ENCODE results near the gene DPP9. TPM values are rescaled to one million over a fixed set of nuclear protein-coding genes. Genes with fewer than 3 reads are reported as not detected.

DPP9 gene
- total and polyA plus RNA-seq, 2 of the 13 experiments (the other 11 are each of a cell fraction or from before 2014, with no cell fraction given): 8.4 to 25.8 TPM

DNA sequence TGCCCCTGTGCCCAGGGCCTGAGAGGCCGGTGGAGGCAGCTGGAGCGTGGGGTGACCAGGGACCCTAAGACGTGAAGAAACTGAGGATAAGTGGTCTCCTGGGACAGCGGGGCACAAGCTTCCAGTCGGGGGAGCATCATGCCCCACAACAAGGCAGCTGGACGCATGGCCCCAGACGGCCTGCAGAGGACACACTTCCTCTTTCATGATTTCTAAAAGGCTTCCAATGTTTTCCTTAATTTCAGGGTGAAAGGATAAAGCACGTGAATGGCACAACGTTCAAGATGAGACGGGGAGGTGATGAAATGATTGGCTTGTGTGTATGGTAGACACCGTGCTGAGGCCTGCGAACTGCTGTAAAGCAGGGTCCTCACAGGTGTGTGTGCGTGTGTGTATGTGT lies 33.3 kb downstream of the DPP9 start:
- CTCF ChIA-PET (ENCODE audit: low intra/inter-chr PET ratio, low total read pairs): no interaction called here
- peak; percentile 13; the same call in 1 of the 3 replicates for ATAC-seq

DNA sequence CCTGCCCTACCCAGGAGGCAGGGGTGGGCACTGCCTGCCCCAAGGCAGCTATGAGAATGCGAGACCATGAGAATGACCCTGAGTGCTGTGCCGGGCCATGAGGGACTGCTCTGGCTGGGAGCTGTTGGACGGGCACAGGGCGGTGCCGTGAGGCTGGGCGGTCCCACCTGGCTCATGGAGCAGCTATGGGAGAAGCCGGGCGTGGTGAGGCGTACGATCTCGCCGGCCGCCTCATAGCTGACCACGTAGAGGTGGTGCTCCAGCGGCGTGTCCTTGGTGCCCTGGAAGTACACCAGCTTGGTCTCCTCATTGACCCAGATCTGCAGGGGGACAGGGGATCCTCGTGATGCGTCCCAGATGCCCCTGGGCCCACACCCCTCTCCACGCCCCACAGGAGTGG lies 34.2 kb downstream of the DPP9 start:
- DNase-seq (ENCODE audit: low spot score) (no peak), ATAC-seq (no peak), FAIRE-seq (no peak)
- no peak overlapping the region for H3K4me3 ChIP-seq (replicated peaks in 1 of 3; ENCODE audit: insufficient read depth in 1 of 3, low read depth in 2 of 3, low read length in 3 of 3)
- peaks cover 15% of the 10 kb centered on the region for H3K4me1 ChIP-seq (ENCODE audit: insufficient read depth, low read length)
- peaks cover 22 to 52% of the 10 kb centered on the region in 2 experiments for H3K36me3 ChIP-seq (replicated peaks in 1 of 2; ENCODE audit: control insufficient read depth in 1 of 2, insufficient read depth in 2 of 2, low read length in 2 of 2)
- ChIA-PET CTCF (ENCODE audit: low intra/inter-chr PET ratio, low total read pairs) (no interaction called here), POLR2A (no interaction called here)
- intact Hi-C loops (cut with micrococcal nuclease; ENCODE audit: unreplicated experiment) (no loop called here), in situ Hi-C loops (cut with HindIII; ENCODE audit: extremely low pct_ligation_motif_present, low pct_unique_long_range_greater_than_20kb) (no loop called here)
- H2AFZ ChIP-seq (ENCODE audit: low read length): no peak overlapping the region
- H3K27ac ChIP-seq (ENCODE audit: extremely low read length, insufficient read depth, low read length): no peak overlapping the region
- no peaks in the 10 kb centered on the region for H3K79me2 ChIP-seq (ENCODE audit: insufficient read depth, low read length)
- no peaks in the 10 kb centered on the region for H4K20me1 ChIP-seq (ENCODE audit: insufficient read depth, low read length)
- BruUV-seq (replicated peaks): no TSS peak
- no peaks in the 10 kb centered on the region; a peak in 1 of 5 replicates for H3K27me3 ChIP-seq (ENCODE audit: control insufficient read depth in 1 of 2, insufficient read depth in 2 of 2, low read length in 2 of 2)
- H3K9me3 ChIP-seq (ENCODE audit: low read length): no peaks in the 10 kb centered on the region
- WGBS (ENCODE audit: low lambda C conversion rate): 95% methylated on average over 13 of the region's 19 CpGs
- H3K9ac ChIP-seq (ENCODE audit: insufficient read depth, low read depth, low read length): no peak overlapping the region
- no peak overlapping the region for H3K4me2 ChIP-seq (ENCODE audit: low read depth, low read length)
- TF ChIP-seq ZNF335 (CRISPR knock-in tag; IDR thresholded peaks at IDR 0.05) (no peak), ZMAT3 (CRISPR knock-in tag; conservative IDR thresholded peaks at IDR 0.05) (no peak)
- TF ChIP-seq, protein P1, sequence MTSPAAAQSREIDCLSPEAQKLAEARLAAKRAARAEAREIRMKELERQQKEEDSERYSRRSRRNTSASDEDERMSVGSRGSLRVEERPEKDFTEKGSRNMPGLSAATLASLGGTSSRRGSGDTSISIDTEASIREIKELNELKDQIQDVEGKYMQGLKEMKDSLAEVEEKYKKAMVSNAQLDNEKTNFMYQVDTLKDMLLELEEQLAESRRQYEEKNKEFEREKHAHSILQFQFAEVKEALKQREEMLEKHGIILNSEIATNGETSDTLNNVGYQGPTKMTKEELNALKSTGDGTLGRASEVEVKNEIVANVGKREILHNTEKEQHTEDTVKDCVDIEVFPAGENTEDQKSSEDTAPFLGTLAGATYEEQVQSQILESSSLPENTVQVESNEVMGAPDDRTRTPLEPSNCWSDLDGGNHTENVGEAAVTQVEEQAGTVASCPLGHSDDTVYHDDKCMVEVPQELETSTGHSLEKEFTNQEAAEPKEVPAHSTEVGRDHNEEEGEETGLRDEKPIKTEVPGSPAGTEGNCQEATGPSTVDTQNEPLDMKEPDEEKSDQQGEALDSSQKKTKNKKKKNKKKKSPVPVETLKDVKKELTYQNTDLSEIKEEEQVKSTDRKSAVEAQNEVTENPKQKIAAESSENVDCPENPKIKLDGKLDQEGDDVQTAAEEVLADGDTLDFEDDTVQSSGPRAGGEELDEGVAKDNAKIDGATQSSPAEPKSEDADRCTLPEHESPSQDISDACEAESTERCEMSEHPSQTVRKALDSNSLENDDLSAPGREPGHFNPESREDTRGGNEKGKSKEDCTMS (CRISPR knock-in tag; conservative IDR thresholded peaks at IDR 0.05): no peak

More for the DNA sequence above, 33.3 kb downstream of the DPP9 start:
- Histone ChIP-seq H3K4me2 (ENCODE audit: low read depth, low read length) (no peak overlapping the region), H3K9me3 (ENCODE audit: low read length) (no peaks in the 10 kb centered on the region), H3K4me1 (ENCODE audit: insufficient read depth, low read length) (peaks cover 15% of the 10 kb centered on the region), H3K9ac (ENCODE audit: insufficient read depth, low read depth, low read length) (no peak overlapping the region), H3K27me3 (ENCODE audit: control insufficient read depth in 1 of 2, insufficient read depth in 2 of 2, low read length in 2 of 2) (no peaks in the 10 kb centered on the region; a peak in 1 of 5 replicates), H2AFZ (ENCODE audit: low read length) (no peak overlapping the region), H3K36me3 (replicated peaks in 1 of 2; ENCODE audit: control insufficient read depth in 1 of 2, insufficient read depth in 2 of 2, low read length in 2 of 2) (peaks cover 27 to 57% of the 10 kb centered on the region in 2 experiments), H3K79me2 (ENCODE audit: insufficient read depth, low read length) (no peaks in the 10 kb centered on the region), H4K20me1 (ENCODE audit: insufficient read depth, low read length) (no peaks in the 10 kb centered on the region), H3K27ac (ENCODE audit: extremely low read length, insufficient read depth, low read length) (no peak overlapping the region), H3K4me3 (replicated peaks in 1 of 3; ENCODE audit: insufficient read depth in 1 of 3, low read depth in 2 of 3, low read length in 3 of 3) (no peak overlapping the region)
- in situ Hi-C loops (cut with HindIII; ENCODE audit: extremely low pct_ligation_motif_present, low pct_unique_long_range_greater_than_20kb) (no loop called here), intact Hi-C loops (cut with micrococcal nuclease; ENCODE audit: unreplicated experiment) (no loop called here)
- 91% methylated on average over 12 of the region's 13 CpGs for WGBS (ENCODE audit: low lambda C conversion rate)
- no peak for FAIRE-seq
- DNase-seq (ENCODE audit: low spot score): no peak
- TF ChIP-seq, protein P2, sequence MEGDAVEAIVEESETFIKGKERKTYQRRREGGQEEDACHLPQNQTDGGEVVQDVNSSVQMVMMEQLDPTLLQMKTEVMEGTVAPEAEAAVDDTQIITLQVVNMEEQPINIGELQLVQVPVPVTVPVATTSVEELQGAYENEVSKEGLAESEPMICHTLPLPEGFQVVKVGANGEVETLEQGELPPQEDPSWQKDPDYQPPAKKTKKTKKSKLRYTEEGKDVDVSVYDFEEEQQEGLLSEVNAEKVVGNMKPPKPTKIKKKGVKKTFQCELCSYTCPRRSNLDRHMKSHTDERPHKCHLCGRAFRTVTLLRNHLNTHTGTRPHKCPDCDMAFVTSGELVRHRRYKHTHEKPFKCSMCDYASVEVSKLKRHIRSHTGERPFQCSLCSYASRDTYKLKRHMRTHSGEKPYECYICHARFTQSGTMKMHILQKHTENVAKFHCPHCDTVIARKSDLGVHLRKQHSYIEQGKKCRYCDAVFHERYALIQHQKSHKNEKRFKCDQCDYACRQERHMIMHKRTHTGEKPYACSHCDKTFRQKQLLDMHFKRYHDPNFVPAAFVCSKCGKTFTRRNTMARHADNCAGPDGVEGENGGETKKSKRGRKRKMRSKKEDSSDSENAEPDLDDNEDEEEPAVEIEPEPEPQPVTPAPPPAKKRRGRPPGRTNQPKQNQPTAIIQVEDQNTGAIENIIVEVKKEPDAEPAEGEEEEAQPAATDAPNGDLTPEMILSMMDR (CRISPR knock-in tag; IDR thresholded peaks at IDR 0.05): peak; percentile 43
- TF ChIP-seq MAZ (IDR thresholded peaks at IDR 0.05; ENCODE audit: borderline replicate concordance, low read depth, low read length) (no peak), MAZ (CRISPR knock-in tag; IDR thresholded peaks at IDR 0.05; ENCODE audit: low read depth) (no peak), STAG1 (CRISPR knock-in tag; IDR thresholded peaks at IDR 0.05) (peak; percentile 40; the same call in 1 of the 2 replicates)
- POLR2A ChIA-PET: no interaction called here
- BruUV-seq (replicated peaks): no TSS peak
